H1 (cell line): ENCODE results near the gene KLK1. TPM values are rescaled to one million over a fixed set of nuclear protein-coding genes. Genes with fewer than 3 reads are reported as not detected.

Source experiments
- CTCF ChIA-PET: fragments of 300-600 bp; sonication (Branson Sonifier 250); formaldehyde crosslinking; loops from one replicate; lab custom pipeline; 2021; ENCODE audit not compliant: partially characterized antibody; lab: Charles Lee
- POLR2A ChIA-PET: fragments of 300-600 bp; sonication (Branson Sonifier 250); formaldehyde crosslinking; loops from one replicate; lab custom pipeline; 2021; ENCODE audit warnings: inconsistent platforms; ENCODE audit not compliant: partially characterized antibody; lab: Charles Lee
- DNase-seq, 2 experiments: peaks; one replicate each; pipeline versions ENCODE4 v3.0.0 to v3.0.0-alpha.2; 2010 to 2022; ENCODE audit warnings: low spot score in 2 of 2, low read depth in 1 of 2, mixed read lengths in 1 of 2
- FAIRE-seq: peaks from 2 replicates; lab custom pipeline; 2011; peaks lifted over from hg19 to GRCh38; lab: Jason Lieb, UNC
- H2AFZ ChIP-seq: 2 replicates; pipeline ENCODE4 v1.8.1; 2012; ENCODE audit warnings: low read length, inconsistent platforms
- H2AK5ac ChIP-seq: 2 replicates; pipeline ENCODE4 v1.6.1; 2013; ENCODE audit warnings: low read depth, low read length
- H2BK120ac ChIP-seq: replicated peaks from 2 replicates; pipeline ENCODE3; 2013; ENCODE audit warnings: low read depth, low read length, inconsistent platforms
- H2BK12ac ChIP-seq: 2 replicates; pipeline ENCODE4 v1.6.1; 2013; ENCODE audit warnings: low read depth, low read length
- H2BK15ac ChIP-seq: 2 replicates; pipeline ENCODE4 v1.6.1; 2013; ENCODE audit warnings: low read length
- H2BK20ac ChIP-seq: 2 replicates; pipeline ENCODE4 v1.6.1; 2013; ENCODE audit warnings: low read length
- H2BK5ac ChIP-seq: 2 replicates; pipeline ENCODE4 v1.6.1; 2013; ENCODE audit warnings: low read depth, low read length
- H3K14ac ChIP-seq: 2 replicates; pipeline ENCODE4 v1.6.1; 2013; ENCODE audit warnings: inconsistent platforms; ENCODE audit not compliant: insufficient read length
- H3K18ac ChIP-seq: 2 replicates; pipeline ENCODE4 v1.6.1; 2013; ENCODE audit warnings: low read length; ENCODE audit errors: extremely low read depth
- H3K23ac ChIP-seq: 2 replicates; pipeline ENCODE4 v1.6.1; 2013; ENCODE audit warnings: inconsistent platforms; ENCODE audit not compliant: insufficient read length
- H3K23me2 ChIP-seq: 2 replicates; pipeline ENCODE4 v1.6.1; 2013; ENCODE audit warnings: low read depth, low read length
- H3K27ac ChIP-seq: 2 replicates; pipeline ENCODE4 v1.6.1; 2011; ENCODE audit warnings: low read depth, low read length, inconsistent platforms
- H3K27me3 ChIP-seq, 4 experiments: replicated peaks in 1 of 4; 1 replicate in 1 of 4; 2 replicates in 3 of 4; pipeline versions ENCODE4 v1.6.1 to v1.8.1; 2011 to 2013; ENCODE audit warnings: low read length in 3 of 4, mild to moderate bottlenecking in 3 of 4, inconsistent platforms in 2 of 4, mixed read lengths in 2 of 4, moderate library complexity in 1 of 4; ENCODE audit not compliant: control insufficient read depth in 3 of 4, insufficient read depth in 3 of 4; ENCODE audit errors: extremely low read depth in 1 of 4
- H3K36me3 ChIP-seq, 4 experiments: 2 replicates each; pipeline versions ENCODE4 v1.6.1 to v1.8.1; 2011 to 2013; ENCODE audit warnings: mild to moderate bottlenecking in 4 of 4, low read length in 3 of 4, moderate library complexity in 2 of 4, control low read depth in 1 of 4, inconsistent platforms in 1 of 4; ENCODE audit not compliant: insufficient read depth in 4 of 4, control insufficient read depth in 2 of 4
- H3K4ac ChIP-seq: replicated peaks from 2 replicates; pipeline ENCODE3; 2013; ENCODE audit warnings: low read length, low read depth, mixed read lengths, inconsistent platforms; ENCODE audit not compliant: insufficient read length
- H3K4me1 ChIP-seq, 4 experiments: replicated peaks in 1 of 4; 1 replicate in 1 of 4; 2 replicates in 3 of 4; pipeline versions ENCODE4 v1.6.1 to v1.8.1; 2011 to 2013; ENCODE audit warnings: low read length in 3 of 4, inconsistent platforms in 2 of 4, mixed read lengths in 1 of 4; ENCODE audit not compliant: insufficient read depth in 4 of 4, control insufficient read depth in 3 of 4
- H3K4me2 ChIP-seq, 2 experiments: 2 replicates each; pipeline versions ENCODE4 v1.6.1 to v1.8.1; 2011 to 2013; ENCODE audit warnings: low read depth in 2 of 2, low read length in 2 of 2, control low read depth in 1 of 2, inconsistent platforms in 1 of 2, mild to moderate bottlenecking in 1 of 2; ENCODE audit not compliant: insufficient read depth in 1 of 2
- H3K4me3 ChIP-seq, 4 experiments: fragments of 200-600, 300-600 bp in 1 of 4; sonication (generic), shearing (Covaris generic), sonication (Bioruptor Twin) in 1 of 4; 2 replicates each; pipeline versions ENCODE4 v1.5.1 to v1.8.1; 2011 to 2016; ENCODE audit warnings: low read length in 4 of 4, low read depth in 3 of 4, control low read depth in 2 of 4, inconsistent platforms in 2 of 4, mild to moderate bottlenecking in 2 of 4, mixed read lengths in 1 of 4, moderate library complexity in 1 of 4; ENCODE audit not compliant: insufficient read depth in 2 of 4; ENCODE audit errors: extremely low read depth in 1 of 4
- H3K56ac ChIP-seq: replicated peaks from 2 replicates; pipeline ENCODE3; 2013; ENCODE audit warnings: low read depth, mild to moderate bottlenecking, mixed read lengths, low read length, inconsistent platforms; ENCODE audit not compliant: insufficient read length
- H3K79me1 ChIP-seq: 2 replicates; pipeline ENCODE4 v1.6.1; 2013; ENCODE audit warnings: low read depth, low read length, control low read depth
- H3K79me2 ChIP-seq, 2 experiments: 2 replicates each; pipeline versions ENCODE4 v1.6.1 to v1.8.1; 2012 to 2013; ENCODE audit warnings: low read length in 2 of 2, mild to moderate bottlenecking in 2 of 2, inconsistent platforms in 1 of 2; ENCODE audit not compliant: insufficient read depth in 2 of 2, control insufficient read depth in 1 of 2
- H3K9ac ChIP-seq, 4 experiments: replicated peaks in 1 of 4; 1 replicate in 1 of 4; 2 replicates in 3 of 4; pipeline versions ENCODE4 v1.6.1 to v1.8.1; 2011 to 2013; ENCODE audit warnings: low read depth in 3 of 4, low read length in 3 of 4, control low read depth in 2 of 4, mild to moderate bottlenecking in 2 of 4, moderate library complexity in 2 of 4, inconsistent platforms in 1 of 4; ENCODE audit errors: extremely low read depth in 1 of 4
- H3K9me3 ChIP-seq, 2 experiments: 2 replicates each; pipeline versions ENCODE4 v1.6.1 to v1.8.1; 2012 to 2013; ENCODE audit warnings: mild to moderate bottlenecking in 2 of 2, moderate library complexity in 2 of 2, control low read depth in 1 of 2, inconsistent platforms in 1 of 2, low read depth in 1 of 2, low read length in 1 of 2, mixed read lengths in 1 of 2; ENCODE audit not compliant: insufficient read depth in 2 of 2
- H4K20me1 ChIP-seq, 2 experiments: replicated peaks in 1 of 2; 2 replicates each; pipeline versions ENCODE3 to v1.8.1; 2011 to 2013; ENCODE audit warnings: inconsistent platforms in 2 of 2, low read length in 2 of 2, mild to moderate bottlenecking in 1 of 2; ENCODE audit not compliant: insufficient read depth in 2 of 2, control insufficient read depth in 1 of 2
- H4K5ac ChIP-seq: 2 replicates; pipeline ENCODE4 v1.6.1; 2013; ENCODE audit warnings: low read length, low read depth, mixed read lengths, inconsistent platforms; ENCODE audit not compliant: insufficient read length
- H4K8ac ChIP-seq: 2 replicates; pipeline ENCODE4 v1.8.0; 2013; ENCODE audit warnings: mild to moderate bottlenecking, moderate library complexity, low read length, inconsistent platforms; ENCODE audit not compliant: insufficient read depth; ENCODE audit errors: extremely low read depth
- H4K91ac ChIP-seq: replicated peaks from 2 replicates; pipeline ENCODE3; 2013; ENCODE audit warnings: low read length, mixed read lengths, inconsistent platforms; ENCODE audit not compliant: insufficient read length
- ATF2 ChIP-seq: IDR thresholded peaks from 2 replicates; pipeline ENCODE4 v1.6.1; 2012; ENCODE audit warnings: low read length, inconsistent platforms
- HDAC6 ChIP-seq: IDR thresholded peaks from one replicate; pipeline ENCODE4 v1.7.1; 2012; ENCODE audit warnings: low read depth, mild to moderate bottlenecking, inconsistent platforms, low read length, moderate library complexity
- POLR2A ChIP-seq, 2 experiments: IDR thresholded peaks; 1 replicate in 1 of 2; 2 replicates in 1 of 2; pipeline ENCODE4 v1.6.1; 2011; ENCODE audit warnings: low read depth in 2 of 2, low read length in 2 of 2, mild to moderate bottlenecking in 2 of 2; ENCODE audit errors: control extremely low read depth in 1 of 2
- POLR2AphosphoS5 ChIP-seq: IDR thresholded peaks from 2 replicates; pipeline ENCODE4 v1.6.1; 2011; ENCODE audit warnings: low read depth, low read length
- RBBP5 ChIP-seq: IDR thresholded peaks from 2 replicates; pipeline ENCODE4 v1.7.1; 2012; ENCODE audit warnings: low read depth, mild to moderate bottlenecking, inconsistent platforms, low read length, moderate library complexity, borderline replicate concordance
- TEAD4 ChIP-seq: IDR thresholded peaks from 2 replicates; pipeline ENCODE4 v1.6.1; 2012; ENCODE audit warnings: low read depth, low read length, inconsistent platforms, mixed read lengths
- WGBS, 2 experiments: shearing (Covaris generic) in 1 of 2; methylation state at CpG; one replicate each; pipeline versions ENCODE4 v1.1.6 to v1.1.7; 2013 to 2015; ENCODE audit warnings: low lambda C conversion rate in 2 of 2, mixed read lengths in 2 of 2, inconsistent platforms in 1 of 2, low coverage in 1 of 2, missing lambda C conversion rate in 1 of 2; ENCODE audit not compliant: insufficient replicate concordance in 2 of 2, insufficient coverage in 1 of 2, insufficient read length in 1 of 2; ENCODE audit errors: extremely low coverage in 1 of 2, missing lambda C conversion rate in 1 of 2; 5-methylcytosine and 5-hydroxymethylcytosine counted together
- polyA plus RNA-seq, 7 experiments: library from polyadenylated mRNA; depleted of rRNA in 3 of 7; stranded (reverse) in 5 of 7; unstranded in 2 of 7; fragments of >200 nt in 5 of 7; fragments of 200-250 nt in 2 of 7; gene quantifications; 1 replicate in 5 of 7; 2 replicates in 1 of 7; 4 replicates in 1 of 7; pipeline versions ENCODE4 v1.2.1 to v1.2.3, GENCODE V29; 2011 to 2013; ENCODE audit warnings: missing spikeins in 2 of 7, mixed read lengths in 2 of 7
- total RNA-seq: library from RNA; stranded (reverse); fragmentation: NEBNext Ultra II Directional; extraction: Animal tissue kit (Norgen Biotek cat#: 25700); gene quantifications from 2 replicates; pipeline ENCODE4 v1.2.1, GENCODE V29; 2021

Gene KLK1
- total and polyA plus RNA-seq, 2 of the 8 experiments (the other 6 are each of a cell fraction or from before 2014, with no cell fraction given) = 3.4 to 4.0 TPM

GRCh38 chr19:50795664-50796073, 27.9 kb downstream of the KLK1 start:
- WGBS, 2 experiments = 75% methylated on average over 4 of the region's 4 CpGs; no CpG with 5 or more reads in 1 of the 2 experiments
- Histone ChIP-seq H3K4ac (no peak overlapping the region), H4K20me1 (peaks cover 40 to 43% of the 10 kb centered on the region in 2 experiments), H4K91ac (no peak overlapping the region), H3K23me2 (no peaks in the 10 kb centered on the region; the same call in 1 of the 2 replicates), H3K56ac (no peak overlapping the region), H2BK5ac (no peak overlapping the region), H3K23ac (no peak overlapping the region), H3K4me3 (no peak overlapping the region), H3K18ac (0 out of 2 replicates have a peak overlapping the region, but pooled peaks have one; percentile 14), H2AFZ (no peak overlapping the region), H2BK15ac (no peak overlapping the region), H2AK5ac (no peak overlapping the region), H3K4me1 (peaks cover 0 to 14% (median 6%) of the 10 kb centered on the region in 4 experiments; a peak in 5 of 7 replicates), H2BK12ac (no peak overlapping the region), H2BK20ac (no peak overlapping the region), H3K9ac (no peak overlapping the region), H4K8ac (no peak overlapping the region), H3K14ac (no peak overlapping the region), H3K9me3 (no peaks in the 10 kb centered on the region), H3K27me3 (no peaks in the 10 kb centered on the region; a peak in 1 of 7 replicates), H3K79me1 (peaks cover 4% of the 10 kb centered on the region; the same call in 1 of the 2 replicates), H3K36me3 (peaks cover 19 to 46% (median 34%) of the 10 kb centered on the region in 4 experiments; a peak in 7 of 8 replicates)
- POLR2A ChIA-PET = interaction anchor here (0.6 to 15.0 kb wide), 31 partner anchors 7 to 312 kb away, joined by 3 to 275 read pairs (median 4); partner anchors contain the start of genes CLEC11A, KLK1, KLK3 and KLK4
- no peak for DNase-seq
- no peak for FAIRE-seq
- TF ChIP-seq HDAC6 (no peak), POLR2AphosphoS5 (peak; percentile 72), ATF2 (peak; percentile 17; the same call in 1 of the 2 replicates), RBBP5 (no peak), POLR2A (IDR thresholded peaks at IDR 0.05; ENCODE audit: control extremely low read depth in 1 of 2, low read depth in 2 of 2, low read length in 2 of 2) (peak; percentile 15 to 63; a peak in 2 of 3 replicates), TEAD4 (no peak)
- TF ChIP-seq, all 59 proteins: peak for 3
- H3K79me2 ChIP-seq = peaks cover 0 to 11% of the 10 kb centered on the region in 2 experiments; a peak in 2 of 4 replicates
- H4K5ac ChIP-seq = no peak overlapping the region
- H3K4me2 ChIP-seq = no peak overlapping the region
- H3K27ac ChIP-seq = no peak overlapping the region
- no peak overlapping the region for H2BK120ac ChIP-seq
- CTCF ChIA-PET = interaction anchor here (0.9 to 2.3 kb wide), 8 partner anchors 11 to 411 kb away, joined by 3 to 15 read pairs (median 6); partner anchors contain the start of gene POLD1
